Panc1 (cell line): Measurements from ENCODE around the gene VWC2L. TPM values are rescaled to one million over a fixed set of nuclear protein-coding genes. Genes with fewer than 3 reads are reported as not detected.

ENCODE experiments used
- ATAC-seq: fragments of 200-7000 bp; cut with Tn5 transposase; 2 replicates; pipeline ENCODE4 v1.9.1; 2020; ENCODE audit warnings: mild to moderate bottlenecking, moderate library complexity
- BruUV-seq: library from RNA; stranded (reverse); fragments of 400-500 nt; replicated peaks from 2 replicates; lab custom pipeline; 2021; lab: Mats Ljungman, UMichigan
- CTCF ChIA-PET: fragments of 300-600 bp; sonication (Branson Sonifier 250); formaldehyde crosslinking; loops from one replicate; lab custom pipeline; 2022; ENCODE audit warnings: antibody characterized with exemption; lab: Charles Lee
- POLR2A ChIA-PET: fragments of 300-600 bp; sonication (Branson Sonifier 250); formaldehyde crosslinking; loops from one replicate; lab custom pipeline; 2022; ENCODE audit warnings: antibody characterized with exemption; lab: Charles Lee
- DNase-seq: peaks from one replicate; pipeline ENCODE4 v3.0.0-alpha.2; 2010; ENCODE audit warnings: low read depth, low spot score
- H3K27ac ChIP-seq: 2 replicates; pipeline ENCODE4 v1.5.1; 2011; ENCODE audit warnings: mild to moderate bottlenecking, low read length, inconsistent platforms
- H3K27me3 ChIP-seq: fragments of 200-500 bp; sonication (Bioruptor generic); 2 replicates; pipeline ENCODE4 v1.6.0; 2014; ENCODE audit warnings: low read length, inconsistent platforms; ENCODE audit not compliant: control insufficient read depth, insufficient read depth
- H3K36me3 ChIP-seq: fragments of 200-500 bp; sonication (Bioruptor generic); 2 replicates; pipeline ENCODE4 v1.5.1; 2014; ENCODE audit warnings: inconsistent platforms, mild to moderate bottlenecking, low read length, moderate library complexity; ENCODE audit not compliant: control insufficient read depth, insufficient read depth
- H3K4me1 ChIP-seq: 2 replicates; pipeline ENCODE4 v1.5.1; 2011; ENCODE audit warnings: inconsistent platforms, mild to moderate bottlenecking, low read length, moderate library complexity; ENCODE audit not compliant: control insufficient read depth, insufficient read depth
- H3K4me3 ChIP-seq, 2 experiments: 2 replicates each; pipeline ENCODE4 v1.5.1; 2011 to 2012; ENCODE audit warnings: low read depth in 2 of 2, low read length in 2 of 2, mild to moderate bottlenecking in 2 of 2, inconsistent platforms in 1 of 2, moderate library complexity in 1 of 2
- H3K9me3 ChIP-seq: fragments of 200-500 bp; sonication (Bioruptor generic); 2 replicates; pipeline ENCODE4 v1.5.1; 2014; ENCODE audit warnings: low read depth, mild to moderate bottlenecking, inconsistent platforms, low read length, moderate library complexity; ENCODE audit not compliant: control insufficient read depth, insufficient read depth
- POLR2AphosphoS5 ChIP-seq: IDR thresholded peaks from 2 replicates; pipeline ENCODE4 v1.6.1; 2012; ENCODE audit warnings: mild to moderate bottlenecking, low read depth, low read length, moderate library complexity
- SIN3A ChIP-seq: IDR thresholded peaks from 2 replicates; pipeline ENCODE4 v1.6.1; 2012; ENCODE audit warnings: low read depth, mild to moderate bottlenecking, low read length, moderate library complexity, borderline replicate concordance; ENCODE audit not compliant: insufficient read depth
- TCF7L2 ChIP-seq: IDR thresholded peaks from 2 replicates; pipeline ENCODE4 v1.6.1; 2011; ENCODE audit warnings: mild to moderate bottlenecking, low read depth, low read length, inconsistent platforms
- in situ Hi-C: cut with HindIII; loops from 2 replicates; pipeline ENCODE4 v1.10.0; 2016; ENCODE audit warnings: low sequenced_read_pairs, low pct_unique_long_range_greater_than_20kb
- intact Hi-C: fragments of 100-400 bp; cut with micrococcal nuclease; formaldehyde crosslinking; loops from one replicate; pipeline ENCODE4 v1.10.0; 2022; ENCODE audit not compliant: unreplicated experiment
- total RNA-seq: library from RNA; stranded (reverse); gene quantifications from one replicate; pipeline ENCODE4 v1.2.1, GENCODE V29; 2021; ENCODE audit not compliant: unreplicated experiment
- TF ChIP-seq, protein P1 (sequence below), 2 experiments: IDR thresholded peaks; 2 replicates each; pipeline ENCODE4 v1.6.1; 2011 to 2012; ENCODE audit warnings: low read depth in 2 of 2, control low read depth in 1 of 2, low read length in 1 of 2, mild to moderate bottlenecking in 1 of 2, moderate library complexity in 1 of 2; ENCODE audit not compliant: insufficient read depth in 1 of 2
- TF ChIP-seq, protein P2 (sequence below): fragments of 450-650 bp; IDR thresholded peaks from 2 replicates; pipeline ENCODE4 v1.5.1; 2017; ENCODE audit warnings: mild to moderate bottlenecking

Gene VWC2L
- total RNA-seq, 1 experiment from 2014 or later, result not detected

- no peaks in the 10 kb centered on the region for H3K36me3 ChIP-seq
- no peaks in the 10 kb centered on the region for H3K9me3 ChIP-seq
- no peak overlapping the region for H3K4me3 ChIP-seq
- CTCF ChIA-PET, result no interaction called here
- no TSS peak for BruUV-seq
- POLR2A ChIA-PET, result no interaction called here
- intact Hi-C loops, result no loop called here
- TF ChIP-seq POLR2AphosphoS5, result no peak
- TF ChIP-seq, protein P1, sequence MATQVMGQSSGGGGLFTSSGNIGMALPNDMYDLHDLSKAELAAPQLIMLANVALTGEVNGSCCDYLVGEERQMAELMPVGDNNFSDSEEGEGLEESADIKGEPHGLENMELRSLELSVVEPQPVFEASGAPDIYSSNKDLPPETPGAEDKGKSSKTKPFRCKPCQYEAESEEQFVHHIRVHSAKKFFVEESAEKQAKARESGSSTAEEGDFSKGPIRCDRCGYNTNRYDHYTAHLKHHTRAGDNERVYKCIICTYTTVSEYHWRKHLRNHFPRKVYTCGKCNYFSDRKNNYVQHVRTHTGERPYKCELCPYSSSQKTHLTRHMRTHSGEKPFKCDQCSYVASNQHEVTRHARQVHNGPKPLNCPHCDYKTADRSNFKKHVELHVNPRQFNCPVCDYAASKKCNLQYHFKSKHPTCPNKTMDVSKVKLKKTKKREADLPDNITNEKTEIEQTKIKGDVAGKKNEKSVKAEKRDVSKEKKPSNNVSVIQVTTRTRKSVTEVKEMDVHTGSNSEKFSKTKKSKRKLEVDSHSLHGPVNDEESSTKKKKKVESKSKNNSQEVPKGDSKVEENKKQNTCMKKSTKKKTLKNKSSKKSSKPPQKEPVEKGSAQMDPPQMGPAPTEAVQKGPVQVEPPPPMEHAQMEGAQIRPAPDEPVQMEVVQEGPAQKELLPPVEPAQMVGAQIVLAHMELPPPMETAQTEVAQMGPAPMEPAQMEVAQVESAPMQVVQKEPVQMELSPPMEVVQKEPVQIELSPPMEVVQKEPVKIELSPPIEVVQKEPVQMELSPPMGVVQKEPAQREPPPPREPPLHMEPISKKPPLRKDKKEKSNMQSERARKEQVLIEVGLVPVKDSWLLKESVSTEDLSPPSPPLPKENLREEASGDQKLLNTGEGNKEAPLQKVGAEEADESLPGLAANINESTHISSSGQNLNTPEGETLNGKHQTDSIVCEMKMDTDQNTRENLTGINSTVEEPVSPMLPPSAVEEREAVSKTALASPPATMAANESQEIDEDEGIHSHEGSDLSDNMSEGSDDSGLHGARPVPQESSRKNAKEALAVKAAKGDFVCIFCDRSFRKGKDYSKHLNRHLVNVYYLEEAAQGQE (IDR thresholded peaks at IDR 0.05; ENCODE audit: insufficient read depth in 1 of 2, low read depth in 2 of 2, low read length in 1 of 2), result no peak
- no peak for TF ChIP-seq SIN3A
- TF ChIP-seq, protein P2, sequence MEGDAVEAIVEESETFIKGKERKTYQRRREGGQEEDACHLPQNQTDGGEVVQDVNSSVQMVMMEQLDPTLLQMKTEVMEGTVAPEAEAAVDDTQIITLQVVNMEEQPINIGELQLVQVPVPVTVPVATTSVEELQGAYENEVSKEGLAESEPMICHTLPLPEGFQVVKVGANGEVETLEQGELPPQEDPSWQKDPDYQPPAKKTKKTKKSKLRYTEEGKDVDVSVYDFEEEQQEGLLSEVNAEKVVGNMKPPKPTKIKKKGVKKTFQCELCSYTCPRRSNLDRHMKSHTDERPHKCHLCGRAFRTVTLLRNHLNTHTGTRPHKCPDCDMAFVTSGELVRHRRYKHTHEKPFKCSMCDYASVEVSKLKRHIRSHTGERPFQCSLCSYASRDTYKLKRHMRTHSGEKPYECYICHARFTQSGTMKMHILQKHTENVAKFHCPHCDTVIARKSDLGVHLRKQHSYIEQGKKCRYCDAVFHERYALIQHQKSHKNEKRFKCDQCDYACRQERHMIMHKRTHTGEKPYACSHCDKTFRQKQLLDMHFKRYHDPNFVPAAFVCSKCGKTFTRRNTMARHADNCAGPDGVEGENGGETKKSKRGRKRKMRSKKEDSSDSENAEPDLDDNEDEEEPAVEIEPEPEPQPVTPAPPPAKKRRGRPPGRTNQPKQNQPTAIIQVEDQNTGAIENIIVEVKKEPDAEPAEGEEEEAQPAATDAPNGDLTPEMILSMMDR, result no peak
- TF ChIP-seq TCF7L2, result no peak
- H3K27me3 ChIP-seq, result no peaks in the 10 kb centered on the region
- DNase-seq, result no peak
- ATAC-seq, result no peak
- in situ Hi-C loops, result no loop called here
- H3K27ac ChIP-seq, result no peak overlapping the region
- H3K4me1 ChIP-seq, result no peaks in the 10 kb centered on the region
These were observed 1.8 kb downstream of the VWC2L start for GRCh38 chr2:214412679-214413078.

GRCh38 chr2:214436470-214436869 is 25.6 kb downstream of the VWC2L start:
- CTCF ChIA-PET, result no interaction called here
- Histone ChIP-seq H3K9me3 (no peaks in the 10 kb centered on the region), H3K27me3 (no peaks in the 10 kb centered on the region), H3K36me3 (no peaks in the 10 kb centered on the region), H3K4me3 (no peak overlapping the region), H3K4me1 (no peaks in the 10 kb centered on the region), H3K27ac (no peak overlapping the region)
- no peak for DNase-seq
- no TSS peak for BruUV-seq
- TF ChIP-seq, protein P1 (IDR thresholded peaks at IDR 0.05; ENCODE audit: insufficient read depth in 1 of 2, low read depth in 2 of 2, low read length in 1 of 2), result no peak
- TF ChIP-seq SIN3A, result no peak
- intact Hi-C loops, result no loop called here
- in situ Hi-C loops, result no loop called here
- POLR2A ChIA-PET, result no interaction called here
- ATAC-seq, result no peak
